ENCODE measurements around the gene S100A10.

GRCh38 chr1:152009691-152010090 is 16.0 kb upstream of the S100A10 start:
- TF ChIP-seq CTCF (IDR thresholded peaks at IDR 0.05; ENCODE audit: borderline replicate concordance, extremely low read depth, low read length, poor library complexity, severe bottlenecking) (no peak), EZH2 (IDR thresholded peaks at IDR 0.05; ENCODE audit: borderline replicate concordance, low read depth, low read length, severe bottlenecking) (no peak)
